Keratinocyte (primary cell): ENCODE results near the gene MAP2K5. TPM values are rescaled to one million over a fixed set of nuclear protein-coding genes. Genes with fewer than 3 reads are reported as not detected.

Experiments
- DNase-seq: peaks from one replicate; pipeline ENCODE4 v3.0.0-alpha.2; 2011; ENCODE audit warnings: low read depth, missing footprints, low spot score
- FAIRE-seq: peaks from 2 replicates; lab custom pipeline; 2011; peaks lifted over from hg19 to GRCh38; lab: Jason Lieb, UNC
- H2AFZ ChIP-seq: 2 replicates; pipeline ENCODE4 v1.6.0; 2012; ENCODE audit warnings: low read length, control low read depth, inconsistent platforms; ENCODE audit not compliant: control insufficient read depth
- H3K27ac ChIP-seq: 2 replicates; pipeline ENCODE4 v1.5.1; 2011; ENCODE audit warnings: low read length; ENCODE audit not compliant: control insufficient read depth, insufficient read depth
- H3K27me3 ChIP-seq: 3 replicates; pipeline ENCODE4 v1.6.0; 2011; ENCODE audit warnings: low read length; ENCODE audit not compliant: control insufficient read depth, insufficient read depth; ENCODE audit errors: extremely low read depth
- H3K36me3 ChIP-seq, 2 experiments: 2 replicates in 1 of 2; 3 replicates in 1 of 2; pipeline ENCODE4 v1.5.1; 2011; ENCODE audit warnings: low read length in 2 of 2, mild to moderate bottlenecking in 1 of 2; ENCODE audit not compliant: control insufficient read depth in 2 of 2, insufficient read depth in 2 of 2; ENCODE audit errors: extremely low read depth in 1 of 2
- H3K4me1 ChIP-seq: 3 replicates; pipeline ENCODE4 v1.5.1; 2011; ENCODE audit warnings: low read length; ENCODE audit not compliant: control insufficient read depth, insufficient read depth; ENCODE audit errors: extremely low read depth
- H3K4me2 ChIP-seq: 3 replicates; pipeline ENCODE4 v1.6.0; 2011; ENCODE audit warnings: low read depth, low read length; ENCODE audit not compliant: control insufficient read depth, insufficient read depth; ENCODE audit errors: extremely low read depth
- H3K4me3 ChIP-seq, 3 experiments: fragments of 200-600 bp in 1 of 3; sonication (generic) in 1 of 3; 2 replicates in 2 of 3; 3 replicates in 1 of 3; pipeline ENCODE4 v1.5.1; 2011 to 2016; ENCODE audit warnings: low read length in 3 of 3, mild to moderate bottlenecking in 3 of 3, control low read depth in 2 of 3, inconsistent platforms in 1 of 3, low read depth in 1 of 3, mixed read lengths in 1 of 3, mixed run types in 1 of 3, moderate library complexity in 1 of 3; ENCODE audit not compliant: control insufficient read depth in 2 of 3, insufficient read depth in 2 of 3; ENCODE audit errors: extremely low read depth in 1 of 3
- H3K79me2 ChIP-seq: 2 replicates; pipeline ENCODE4 v1.6.0; 2012; ENCODE audit warnings: low read length; ENCODE audit not compliant: control insufficient read depth, insufficient read depth
- H3K9ac ChIP-seq: 3 replicates; pipeline ENCODE4 v1.6.0; 2011; ENCODE audit warnings: low read length; ENCODE audit not compliant: control insufficient read depth, insufficient read depth; ENCODE audit errors: extremely low read depth
- H3K9me1 ChIP-seq: 3 replicates; pipeline ENCODE4 v1.6.0; 2011; ENCODE audit warnings: low read length; ENCODE audit not compliant: control insufficient read depth, insufficient read depth; ENCODE audit errors: extremely low read depth
- H3K9me3 ChIP-seq: 2 replicates; pipeline ENCODE4 v1.5.1; 2012; ENCODE audit warnings: low read depth, low read length; ENCODE audit not compliant: control insufficient read depth
- H4K20me1 ChIP-seq: 3 replicates; pipeline ENCODE4 v1.6.0; 2011; ENCODE audit warnings: low read length; ENCODE audit not compliant: control insufficient read depth, insufficient read depth; ENCODE audit errors: extremely low read depth
- CTCF ChIP-seq, 3 experiments: IDR thresholded peaks in 1 of 3; conservative IDR thresholded peaks in 1 of 3; optimal IDR thresholded peaks in 1 of 3; 2 replicates in 2 of 3; 3 replicates in 1 of 3; pipeline versions ENCODE3 to v1.5.1; 2011; ENCODE audit warnings: low read length in 3 of 3, mild to moderate bottlenecking in 3 of 3, moderate library complexity in 2 of 3, control low read depth in 1 of 3, inconsistent platforms in 1 of 3; ENCODE audit not compliant: insufficient read depth in 2 of 3; ENCODE audit errors: extremely low read depth in 1 of 3
- EZH2 ChIP-seq: IDR thresholded peaks from one replicate; pipeline ENCODE4 v1.6.1; 2012; ENCODE audit warnings: inconsistent platforms, mild to moderate bottlenecking, low read length, moderate library complexity
- dilution Hi-C: fragments of 300-500 bp; cut with MboI; formaldehyde crosslinking; loops from one replicate; pipeline ENCODE4 v1.7.0; 2020; ENCODE audit warnings: low sequenced_read_pairs; ENCODE audit not compliant: extremely low pct_ligation_motif_present
- polyA plus RNA-seq, 5 experiments: library from polyadenylated mRNA; depleted of rRNA in 3 of 5; stranded (reverse) in 3 of 5; stranded (forward) in 1 of 5; unstranded in 1 of 5; fragments of >200 nt; gene quantifications; 1 replicate in 1 of 5; 2 replicates in 3 of 5; 3 replicates in 1 of 5; pipeline versions ENCODE4 v1.2.1 to v1.2.3, GENCODE V29; 2011 to 2012; ENCODE audit warnings: missing spikeins in 2 of 5, low read depth in 1 of 5, low replicate concordance in 1 of 5

Gene MAP2K5
- polyA plus RNA-seq, 1 donor (not counting 4 experiments of a cell fraction or from before 2014, with no cell fraction given): 3.6 TPM

- Histone ChIP-seq H3K4me1 (no peaks in the 10 kb centered on the region), H3K9me1 (no peaks in the 10 kb centered on the region), H3K27ac (no peak overlapping the region), H4K20me1 (no peaks in the 10 kb centered on the region), H3K36me3 (no peaks in the 10 kb centered on the region), H2AFZ (no peak overlapping the region), H3K9me3 (no peaks in the 10 kb centered on the region), H3K79me2 (no peaks in the 10 kb centered on the region), H3K4me2 (no peak overlapping the region), H3K9ac (no peak overlapping the region), H3K27me3 (no peaks in the 10 kb centered on the region), H3K4me3 (no peak overlapping the region)
- no peak for FAIRE-seq
- no peak for TF ChIP-seq CTCF (optimal IDR thresholded peaks at IDR 0.05 in 1 of 3, IDR thresholded peaks at IDR 0.05 in 1 of 3, conservative IDR thresholded peaks at IDR 0.05 in 1 of 3; ENCODE audit: extremely low read depth in 1 of 3, insufficient read depth in 2 of 3, low read length in 3 of 3)
- TF ChIP-seq EZH2: no peak
- no peak for DNase-seq
- dilution Hi-C loops: no loop called here
Measured at GRCh38 chr15:67765701-67766100, 223.2 kb downstream of the MAP2K5 start.

GRCh38 chr15:67766968-67767367 lies 224.5 kb downstream of the MAP2K5 start:
- Histone ChIP-seq H3K79me2 (no peaks in the 10 kb centered on the region), H3K9ac (no peak overlapping the region), H3K4me3 (no peak overlapping the region), H2AFZ (no peak overlapping the region), H3K9me1 (no peaks in the 10 kb centered on the region), H3K9me3 (no peaks in the 10 kb centered on the region), H4K20me1 (no peaks in the 10 kb centered on the region), H3K36me3 (no peaks in the 10 kb centered on the region), H3K4me2 (no peak overlapping the region), H3K4me1 (no peaks in the 10 kb centered on the region), H3K27ac (no peak overlapping the region), H3K27me3 (no peaks in the 10 kb centered on the region)
- DNase-seq (no peak), FAIRE-seq (no peak)
- TF ChIP-seq EZH2: no peak
- TF ChIP-seq CTCF (optimal IDR thresholded peaks at IDR 0.05 in 1 of 3, IDR thresholded peaks at IDR 0.05 in 1 of 3, conservative IDR thresholded peaks at IDR 0.05 in 1 of 3; ENCODE audit: extremely low read depth in 1 of 3, insufficient read depth in 2 of 3, low read length in 3 of 3): no peak
- dilution Hi-C loops: no loop called here
